Measurements from ENCODE around the gene IMPA2. TPM values are rescaled to one million over a fixed set of nuclear protein-coding genes. Genes with fewer than 3 reads are reported as not detected.

The IMPA2 gene
- total RNA-seq, 3 donors from 2014 or later (not counting 1 experiment from before 2014, with no cell fraction given), result 2.7 to 6.6 (median 3.6) TPM

DNA sequence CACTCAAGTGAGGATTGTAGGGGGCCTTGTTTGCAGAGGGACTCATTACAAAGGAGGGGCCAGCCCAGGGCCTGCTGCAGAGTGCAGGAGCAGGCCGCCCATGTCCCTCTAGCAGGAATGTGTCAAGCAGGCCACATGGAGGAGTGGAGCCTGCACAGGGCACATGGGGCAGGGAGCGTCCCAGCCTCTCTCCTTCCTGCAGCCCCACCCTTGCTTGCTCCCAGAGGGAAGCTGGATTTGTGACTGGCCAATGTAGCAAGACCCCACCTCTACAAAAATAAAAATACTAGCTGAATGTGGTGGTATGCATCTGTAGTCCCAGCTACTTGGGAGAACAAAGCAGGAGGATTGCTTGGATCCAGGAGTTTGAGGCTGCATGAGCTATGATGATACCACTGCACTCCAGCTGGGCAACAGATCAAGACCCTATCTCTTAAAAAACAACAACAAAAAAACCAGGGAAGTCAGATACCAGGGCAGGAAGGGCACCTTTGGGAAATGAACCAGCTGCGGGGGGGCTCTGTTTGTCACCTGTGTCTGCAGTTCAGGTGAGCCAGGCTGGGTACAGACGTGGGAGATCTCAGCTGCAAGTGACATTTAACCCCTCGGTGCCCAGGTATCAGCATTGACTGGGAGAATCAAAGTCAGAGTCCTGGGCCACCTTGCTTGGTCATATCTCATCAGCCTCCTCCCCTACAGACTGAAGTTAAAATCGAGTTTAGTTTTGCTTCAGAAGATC is 27.7 kb downstream of the IMPA2 start:
- Mint-ChIP-seq H3K4me3 (no peak overlapping the region), H3K4me1 (no peaks in the 10 kb centered on the region), H3K27me3 (ENCODE audit: low read depth in 2 of 2) (no peaks in the 10 kb centered on the region), H3K36me3 (no peaks in the 10 kb centered on the region), H3K27ac (peak overlapping the region in 1 of 2 donors; percentile 20), H3K9me3 (no peaks in the 10 kb centered on the region)
- WGBS (ENCODE audit: insufficient coverage), result 85% methylated on average over 6 of the region's 6 CpGs
- no peaks in the 10 kb centered on the region for H3K9me3 ChIP-seq (ENCODE audit: control insufficient read depth, insufficient read depth, low read length)
- no peak for ATAC-seq
- H3K4me1 ChIP-seq (ENCODE audit: control insufficient read depth, insufficient read depth, low read length), result no peaks in the 10 kb centered on the region
- H3K4me3 ChIP-seq (ENCODE audit: low read length), result no peak overlapping the region
- no peak for DNase-seq
- TF ChIP-seq, protein P1, sequence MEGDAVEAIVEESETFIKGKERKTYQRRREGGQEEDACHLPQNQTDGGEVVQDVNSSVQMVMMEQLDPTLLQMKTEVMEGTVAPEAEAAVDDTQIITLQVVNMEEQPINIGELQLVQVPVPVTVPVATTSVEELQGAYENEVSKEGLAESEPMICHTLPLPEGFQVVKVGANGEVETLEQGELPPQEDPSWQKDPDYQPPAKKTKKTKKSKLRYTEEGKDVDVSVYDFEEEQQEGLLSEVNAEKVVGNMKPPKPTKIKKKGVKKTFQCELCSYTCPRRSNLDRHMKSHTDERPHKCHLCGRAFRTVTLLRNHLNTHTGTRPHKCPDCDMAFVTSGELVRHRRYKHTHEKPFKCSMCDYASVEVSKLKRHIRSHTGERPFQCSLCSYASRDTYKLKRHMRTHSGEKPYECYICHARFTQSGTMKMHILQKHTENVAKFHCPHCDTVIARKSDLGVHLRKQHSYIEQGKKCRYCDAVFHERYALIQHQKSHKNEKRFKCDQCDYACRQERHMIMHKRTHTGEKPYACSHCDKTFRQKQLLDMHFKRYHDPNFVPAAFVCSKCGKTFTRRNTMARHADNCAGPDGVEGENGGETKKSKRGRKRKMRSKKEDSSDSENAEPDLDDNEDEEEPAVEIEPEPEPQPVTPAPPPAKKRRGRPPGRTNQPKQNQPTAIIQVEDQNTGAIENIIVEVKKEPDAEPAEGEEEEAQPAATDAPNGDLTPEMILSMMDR (IDR thresholded peaks at IDR 0.05), result no peak
- no peak overlapping the region for H3K27ac ChIP-seq (ENCODE audit: low read length)
- intact Hi-C loops (cut with micrococcal nuclease), result no loop called here
- no peaks in the 10 kb centered on the region for H3K27me3 ChIP-seq (ENCODE audit: control insufficient read depth, insufficient read depth, low read length)
- H3K36me3 ChIP-seq (ENCODE audit: control insufficient read depth, insufficient read depth, low read length), result no peaks in the 10 kb centered on the region

DNA sequence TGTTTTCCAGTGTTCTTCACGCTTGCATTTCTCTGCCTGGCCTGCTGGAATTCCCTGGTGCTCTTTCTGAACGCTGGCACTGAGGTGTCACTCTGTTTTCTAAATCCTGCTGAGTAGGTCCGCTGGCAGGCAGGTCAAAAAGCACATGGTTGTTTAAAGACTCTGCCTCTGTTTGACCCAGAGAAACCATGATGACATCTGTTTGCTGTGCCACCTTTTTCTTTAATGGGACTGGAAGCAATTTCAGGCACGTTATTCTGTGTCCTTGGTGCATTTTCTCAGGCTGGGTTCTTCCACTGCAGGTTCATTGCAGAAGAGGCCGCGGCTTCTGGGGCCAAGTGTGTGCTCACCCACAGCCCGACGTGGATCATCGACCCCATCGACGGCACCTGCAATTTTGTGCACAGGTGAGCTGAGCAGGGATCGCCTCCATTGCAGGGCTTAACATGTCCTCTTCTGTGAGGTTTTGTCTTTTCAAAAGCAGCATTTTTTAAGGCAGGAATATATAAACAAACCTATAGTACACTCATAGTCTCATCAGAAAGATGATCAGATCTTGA is 28.4 kb downstream of the IMPA2 start:
- Mint-ChIP-seq H3K27ac (no peak overlapping the region), H3K4me1 (no peaks in the 10 kb centered on the region), H3K27me3 (ENCODE audit: low read depth in 2 of 2) (no peaks in the 10 kb centered on the region), H3K4me3 (no peak overlapping the region), H3K9me3 (no peaks in the 10 kb centered on the region), H3K36me3 (no peaks in the 10 kb centered on the region)
- no peak overlapping the region for H3K4me3 ChIP-seq (ENCODE audit: low read length)
- DNase-seq (no peak), ATAC-seq (no peak)
- no peaks in the 10 kb centered on the region for H3K27me3 ChIP-seq (ENCODE audit: control insufficient read depth, insufficient read depth, low read length)
- H3K4me1 ChIP-seq (ENCODE audit: control insufficient read depth, insufficient read depth, low read length), result no peaks in the 10 kb centered on the region
- 95% methylated on average over 12 of the region's 12 CpGs for WGBS (ENCODE audit: insufficient coverage)
- TF ChIP-seq, protein P1 (IDR thresholded peaks at IDR 0.05), result no peak
- H3K9me3 ChIP-seq (ENCODE audit: control insufficient read depth, insufficient read depth, low read length), result no peaks in the 10 kb centered on the region
- intact Hi-C loops (cut with micrococcal nuclease), result no loop called here
- H3K27ac ChIP-seq (ENCODE audit: low read length), result no peak overlapping the region
- no peaks in the 10 kb centered on the region for H3K36me3 ChIP-seq (ENCODE audit: control insufficient read depth, insufficient read depth, low read length)

DNA sequence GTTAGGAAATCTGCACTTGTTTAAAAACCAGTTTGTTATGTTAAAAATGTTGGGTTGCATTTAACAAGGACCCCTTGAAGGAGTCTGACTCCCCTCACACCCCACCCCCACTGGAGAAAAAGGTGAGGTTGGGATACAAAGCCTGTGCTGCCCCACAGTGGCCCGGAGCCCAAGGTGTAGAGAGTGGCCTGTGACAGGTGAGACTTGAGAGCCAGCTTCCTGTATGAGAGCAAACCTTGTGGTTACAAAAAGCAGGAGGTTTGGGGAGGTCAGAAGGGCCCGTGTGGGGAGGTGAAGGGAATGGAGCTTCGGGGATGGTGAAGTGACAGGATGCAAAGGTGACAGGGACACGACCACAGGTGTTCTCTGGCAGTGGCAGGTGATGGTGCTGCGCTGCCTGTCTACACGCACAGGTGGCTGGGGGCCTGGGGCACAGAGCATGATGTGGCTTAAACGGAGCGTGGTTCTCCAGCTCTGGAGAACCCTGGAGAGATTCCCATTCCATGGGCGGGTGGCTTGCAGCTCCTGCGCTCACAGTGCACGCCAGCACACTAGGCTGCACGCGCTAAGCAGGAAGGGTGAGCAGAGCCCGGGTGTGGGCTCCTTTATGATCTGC is 29.0 kb downstream of the IMPA2 start:
- Mint-ChIP-seq H3K9me3 (no peaks in the 10 kb centered on the region), H3K27ac (no peak overlapping the region), H3K4me3 (no peak overlapping the region), H3K4me1 (no peaks in the 10 kb centered on the region), H3K36me3 (no peaks in the 10 kb centered on the region), H3K27me3 (ENCODE audit: low read depth in 2 of 2) (no peaks in the 10 kb centered on the region)
- no peak overlapping the region for H3K4me3 ChIP-seq (ENCODE audit: low read length)
- H3K9me3 ChIP-seq (ENCODE audit: control insufficient read depth, insufficient read depth, low read length), result no peaks in the 10 kb centered on the region
- intact Hi-C loops (cut with micrococcal nuclease), result no loop called here
- no peaks in the 10 kb centered on the region for H3K27me3 ChIP-seq (ENCODE audit: control insufficient read depth, insufficient read depth, low read length)
- no peaks in the 10 kb centered on the region for H3K4me1 ChIP-seq (ENCODE audit: control insufficient read depth, insufficient read depth, low read length)
- WGBS (ENCODE audit: insufficient coverage), result 85% methylated on average over 14 of the region's 14 CpGs
- no peaks in the 10 kb centered on the region for H3K36me3 ChIP-seq (ENCODE audit: control insufficient read depth, insufficient read depth, low read length)
- no peak overlapping the region for H3K27ac ChIP-seq (ENCODE audit: low read length)
- DNase-seq, result no peak
- ATAC-seq, result no peak
- TF ChIP-seq, protein P1 (IDR thresholded peaks at IDR 0.05), result no peak

Measured in natural killer cell (primary cell).